PC-3 (cell line): ENCODE data around the gene SCIN.

Experiments used
- EZH2phosphoT487 ChIP-seq: fragments of 300-600 bp; sonication (generic); IDR thresholded peaks from 2 replicates; pipeline ENCODE4 v1.6.1; 2018; ENCODE audit warnings: mild to moderate bottlenecking, antibody characterized with exemption, low read length, borderline replicate concordance
- TF ChIP-seq, protein P1 (sequence below): fragments of 300-600 bp; sonication (generic); conservative IDR thresholded peaks from 2 replicates; pipeline ENCODE4 v1.5.1; 2017; ENCODE audit warnings: antibody characterized with exemption, low read depth, mild to moderate bottlenecking, low read length

DNA sequence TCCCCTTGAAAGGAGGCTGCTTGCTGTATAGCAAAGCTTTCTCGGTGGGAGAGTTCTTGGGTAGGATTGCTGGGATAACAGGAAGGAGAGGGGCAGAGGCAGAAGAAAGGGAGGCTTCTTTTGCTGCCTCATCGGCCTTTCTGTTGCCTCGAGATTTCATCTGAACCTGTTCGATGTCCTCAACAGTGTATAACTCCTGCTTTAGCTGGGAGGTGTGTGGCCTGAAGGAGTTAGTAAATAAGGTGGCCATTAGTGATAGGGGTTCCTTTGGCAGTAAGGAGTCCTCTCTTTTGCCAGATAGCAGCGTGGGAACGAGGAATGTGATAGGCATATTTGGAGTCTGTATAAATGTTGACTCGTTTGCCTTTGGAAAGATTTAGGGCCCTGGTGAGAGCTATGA is 20.0 kb downstream of the SCIN start:
- TF ChIP-seq, protein P1, sequence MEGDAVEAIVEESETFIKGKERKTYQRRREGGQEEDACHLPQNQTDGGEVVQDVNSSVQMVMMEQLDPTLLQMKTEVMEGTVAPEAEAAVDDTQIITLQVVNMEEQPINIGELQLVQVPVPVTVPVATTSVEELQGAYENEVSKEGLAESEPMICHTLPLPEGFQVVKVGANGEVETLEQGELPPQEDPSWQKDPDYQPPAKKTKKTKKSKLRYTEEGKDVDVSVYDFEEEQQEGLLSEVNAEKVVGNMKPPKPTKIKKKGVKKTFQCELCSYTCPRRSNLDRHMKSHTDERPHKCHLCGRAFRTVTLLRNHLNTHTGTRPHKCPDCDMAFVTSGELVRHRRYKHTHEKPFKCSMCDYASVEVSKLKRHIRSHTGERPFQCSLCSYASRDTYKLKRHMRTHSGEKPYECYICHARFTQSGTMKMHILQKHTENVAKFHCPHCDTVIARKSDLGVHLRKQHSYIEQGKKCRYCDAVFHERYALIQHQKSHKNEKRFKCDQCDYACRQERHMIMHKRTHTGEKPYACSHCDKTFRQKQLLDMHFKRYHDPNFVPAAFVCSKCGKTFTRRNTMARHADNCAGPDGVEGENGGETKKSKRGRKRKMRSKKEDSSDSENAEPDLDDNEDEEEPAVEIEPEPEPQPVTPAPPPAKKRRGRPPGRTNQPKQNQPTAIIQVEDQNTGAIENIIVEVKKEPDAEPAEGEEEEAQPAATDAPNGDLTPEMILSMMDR, result no peak
- no peak for TF ChIP-seq EZH2phosphoT487
